NCI-H1417 (cell line): Measurements from ENCODE around the gene TRIO.

Source experiments
- DNase-seq, 3 experiments: peaks; one replicate each; lab custom pipeline; 2025; lab: John Stamatoyannopoulos, UW

Gene TRIO

DNA sequence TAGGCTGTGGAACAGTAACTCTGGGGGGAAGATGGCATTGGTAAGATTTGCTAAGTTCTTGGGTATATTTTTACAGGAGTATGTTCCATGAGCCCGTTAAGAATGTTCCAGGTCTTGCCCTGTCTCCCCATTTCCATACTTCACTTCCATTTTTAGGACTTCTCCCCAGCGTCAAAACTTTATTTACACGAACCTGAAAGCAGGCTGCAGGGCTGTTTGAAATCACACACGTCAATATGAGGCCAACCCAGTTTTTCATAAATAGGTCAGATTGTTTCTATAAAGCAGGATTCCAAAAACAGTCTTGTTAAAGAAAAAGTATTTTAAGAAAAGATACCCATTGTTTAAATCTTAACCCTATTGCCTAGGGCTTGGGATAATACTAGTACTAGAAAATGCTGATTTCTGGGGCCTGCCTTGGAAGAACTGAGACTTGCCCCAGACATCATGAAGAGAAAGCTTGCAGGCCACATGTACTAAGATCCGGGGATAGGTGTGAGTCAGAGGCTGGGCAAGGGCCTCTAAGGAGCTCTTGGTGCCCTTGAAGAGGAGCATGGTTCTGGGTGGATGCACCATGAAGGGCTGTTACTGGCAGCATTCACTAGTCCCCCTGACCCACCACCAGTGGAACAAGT is 24.2 kb downstream of the TRIO start:
- peak in 1 of 3 experiments; percentile 67 for DNase-seq

DNA sequence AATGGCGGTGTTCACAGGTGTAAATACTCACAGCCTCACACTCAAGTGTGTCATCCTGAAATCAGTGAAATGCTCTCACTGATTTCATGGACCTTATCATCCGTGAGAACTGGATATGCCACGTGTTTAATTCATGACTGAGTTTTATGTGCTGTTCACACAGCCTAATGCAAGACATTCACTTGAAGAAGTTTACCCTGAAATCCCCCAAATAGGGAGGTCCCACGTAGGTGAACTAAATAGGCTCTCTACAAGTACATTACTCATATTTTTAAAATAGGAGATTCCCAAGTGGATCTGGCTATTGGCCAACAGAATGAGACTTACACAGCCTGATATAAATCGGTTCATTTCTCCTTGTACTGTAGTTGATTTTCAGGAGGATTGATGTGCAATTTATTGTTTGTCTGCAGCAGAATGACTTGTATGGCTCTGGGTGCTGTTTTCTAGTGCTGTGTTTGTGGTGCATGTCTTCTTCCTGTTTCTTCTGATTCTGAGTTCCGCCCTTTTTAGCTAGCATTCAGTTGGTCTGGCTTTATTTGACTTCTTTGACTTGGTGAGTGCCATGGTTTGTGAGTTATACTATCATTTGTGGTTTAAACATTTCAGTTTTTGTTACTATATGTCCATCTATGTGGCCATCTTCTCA is 25.1 kb downstream of the TRIO start:
- DNase-seq, result peak in 1 of 3 experiments; percentile 90

DNA sequence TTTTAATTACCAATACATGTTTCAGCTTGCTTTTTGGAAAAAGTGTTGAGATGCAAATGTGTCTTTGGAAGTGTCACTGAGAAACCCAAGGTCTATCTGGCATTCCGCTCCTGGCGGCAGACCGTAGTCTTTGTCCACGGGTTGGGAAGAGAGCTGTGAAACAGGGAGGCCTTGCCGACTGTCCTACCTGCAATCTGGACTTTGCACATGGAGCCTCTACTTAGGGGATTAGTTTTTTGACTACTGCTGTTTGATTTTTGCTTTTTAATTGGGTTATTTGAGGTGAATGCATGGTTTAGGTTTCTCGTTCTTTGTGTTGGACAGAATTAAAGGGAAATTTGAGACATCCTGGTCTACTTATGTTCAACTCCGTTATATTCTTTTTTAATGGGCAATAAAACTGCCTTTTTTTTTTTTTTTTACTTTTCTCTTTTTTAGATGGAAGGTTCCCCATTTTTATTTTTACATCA is 25.7 kb downstream of the TRIO start:
- DNase-seq, result no peak

DNA sequence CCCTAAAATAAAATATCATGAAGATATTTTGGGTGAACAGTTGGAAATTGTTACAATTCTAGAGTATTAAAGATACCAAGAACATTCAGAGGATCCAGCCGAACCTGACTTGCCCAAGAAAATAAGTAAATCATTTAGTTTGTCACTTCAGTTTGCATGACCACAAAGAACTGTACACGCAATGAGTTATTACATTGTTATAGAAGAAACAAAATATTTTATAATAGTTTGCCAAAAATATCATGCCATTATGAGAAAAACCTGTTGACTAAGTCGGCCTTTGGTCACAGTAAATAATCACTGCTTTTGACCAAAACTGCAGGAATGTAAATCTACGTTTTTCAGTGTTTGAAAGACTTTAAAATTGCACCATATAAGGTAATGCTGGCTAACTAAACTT is 27.9 kb downstream of the TRIO start:
- no peak for DNase-seq

DNA sequence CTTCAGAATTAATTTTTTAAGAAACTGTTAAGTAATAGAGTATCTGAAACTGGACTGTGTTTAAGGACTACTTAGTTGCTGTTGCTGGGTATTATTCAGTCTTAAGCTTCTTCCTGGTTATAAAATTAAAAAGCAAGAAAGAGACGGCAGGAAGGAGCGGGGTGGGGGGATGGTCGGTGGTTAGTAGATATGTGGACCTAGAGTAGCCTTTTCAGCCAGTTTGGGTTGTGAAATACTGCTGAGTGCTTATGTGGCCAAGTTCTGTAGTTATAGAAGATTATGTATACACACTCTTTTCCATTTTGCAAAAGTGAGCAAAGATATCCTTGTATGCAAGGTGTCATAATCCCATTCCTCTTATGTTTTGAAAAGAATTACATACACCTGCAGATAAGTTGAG is 28.5 kb downstream of the TRIO start:
- no peak for DNase-seq

DNA sequence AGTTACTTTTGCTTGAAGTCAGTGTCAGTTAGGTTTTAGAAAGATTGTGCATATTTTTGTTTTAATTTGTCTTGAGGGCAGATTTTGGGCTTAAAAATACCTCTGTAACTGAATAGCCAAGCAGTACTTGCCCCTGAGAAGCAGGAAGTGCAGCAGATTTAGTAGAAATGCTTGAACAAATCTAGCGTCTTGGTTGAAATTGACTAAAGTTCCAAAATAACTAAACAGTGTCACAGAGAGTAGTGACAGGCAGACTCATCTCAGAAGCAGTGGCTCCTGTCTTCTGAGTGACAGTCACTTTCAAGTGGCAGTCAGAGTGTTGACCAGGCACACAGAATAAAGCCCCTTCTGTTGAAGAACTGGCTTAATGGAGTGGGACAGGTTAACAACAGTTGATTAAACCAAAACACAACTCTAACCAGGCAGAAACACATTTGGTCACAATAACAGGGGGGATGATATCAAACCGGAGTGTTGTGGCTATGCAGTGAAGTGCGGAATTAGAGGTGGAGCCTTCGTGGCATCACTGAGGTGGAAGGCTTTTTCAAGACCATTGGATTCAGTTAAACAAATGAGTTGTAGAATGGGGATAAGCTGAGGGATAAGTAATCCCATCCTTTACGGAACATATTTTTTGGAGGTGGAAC is 29.1 kb downstream of the TRIO start:
- no peak for DNase-seq

DNA sequence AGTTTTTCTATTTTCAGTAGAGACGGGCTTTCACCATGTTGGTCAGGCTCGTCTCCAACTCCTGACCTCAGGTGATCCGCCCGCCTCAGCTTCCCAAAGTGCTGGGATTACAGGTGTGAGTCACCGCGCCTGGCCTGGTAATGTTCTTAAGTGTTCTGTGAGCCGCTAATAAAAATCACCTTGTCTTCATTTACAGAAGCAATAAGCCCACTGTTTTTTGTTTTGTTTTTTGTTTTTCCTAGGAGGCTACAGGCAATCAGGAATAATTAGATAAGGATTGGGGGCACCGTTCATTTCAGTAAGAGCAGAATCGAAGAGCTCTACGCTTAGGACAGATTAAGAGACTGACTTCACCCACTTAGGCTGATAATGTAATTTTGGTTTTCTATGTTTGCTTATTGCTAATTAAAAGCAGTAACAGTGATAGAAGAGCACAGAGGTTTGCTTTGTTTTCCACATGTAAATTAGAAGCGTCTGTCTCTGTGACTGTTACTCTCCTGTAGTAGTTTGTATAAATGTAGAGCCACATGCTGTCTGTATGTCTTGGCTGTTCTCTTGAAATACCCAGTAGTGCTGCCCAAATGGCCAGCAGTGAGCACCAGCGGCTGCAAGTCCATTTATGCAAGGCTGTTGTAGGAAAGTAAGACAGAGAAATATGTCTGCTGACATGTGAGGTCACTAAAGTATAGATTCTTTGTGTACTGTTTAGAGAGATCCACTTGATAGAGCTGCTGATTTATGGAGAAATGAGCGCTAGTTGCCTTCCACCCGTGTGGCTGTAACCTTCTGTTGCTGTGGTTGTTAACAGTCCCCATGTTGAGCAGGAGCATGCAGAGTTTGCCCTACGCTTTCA is 30.5 kb downstream of the TRIO start:
- DNase-seq, result peak in 1 of 3 experiments; percentile 48

DNA sequence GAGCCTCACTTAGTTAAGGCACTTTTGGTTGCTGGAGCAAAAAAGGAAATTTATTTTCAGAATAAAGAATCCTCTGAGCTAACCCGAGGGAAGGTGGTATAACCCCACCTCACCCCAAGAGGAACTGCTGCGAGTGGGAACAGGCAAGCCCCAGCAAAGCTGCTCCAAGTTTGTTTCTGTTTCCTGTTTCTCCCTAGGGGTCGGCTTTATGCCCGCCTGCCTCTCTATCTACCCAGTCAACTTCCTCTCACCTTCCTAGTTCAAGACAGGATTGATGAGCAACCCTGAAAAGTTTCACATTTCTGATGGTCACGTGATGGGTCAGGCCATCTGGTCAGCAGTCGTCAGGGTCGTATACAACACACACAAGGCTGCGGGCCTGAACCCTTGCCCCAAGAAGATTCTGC is 31.1 kb downstream of the TRIO start:
- no peak for DNase-seq

DNA sequence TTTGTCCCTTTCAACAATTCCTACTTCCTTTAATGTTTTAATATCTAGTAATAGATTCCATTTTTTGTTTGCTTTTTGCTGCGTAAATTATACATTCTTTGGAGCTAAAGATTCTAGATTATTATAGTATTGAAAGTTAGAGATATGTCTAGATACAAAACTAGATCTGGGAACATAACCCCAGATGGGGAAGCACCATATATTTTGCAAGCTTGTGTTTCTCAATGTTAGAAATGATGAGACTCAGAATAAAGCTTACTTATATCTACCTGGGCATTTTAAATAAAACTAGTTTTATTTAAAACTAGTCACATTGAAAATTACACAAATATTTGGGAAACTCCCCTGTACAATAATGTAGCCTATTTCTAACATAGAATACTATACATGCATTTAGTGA is 32.2 kb downstream of the TRIO start:
- DNase-seq, result no peak

DNA sequence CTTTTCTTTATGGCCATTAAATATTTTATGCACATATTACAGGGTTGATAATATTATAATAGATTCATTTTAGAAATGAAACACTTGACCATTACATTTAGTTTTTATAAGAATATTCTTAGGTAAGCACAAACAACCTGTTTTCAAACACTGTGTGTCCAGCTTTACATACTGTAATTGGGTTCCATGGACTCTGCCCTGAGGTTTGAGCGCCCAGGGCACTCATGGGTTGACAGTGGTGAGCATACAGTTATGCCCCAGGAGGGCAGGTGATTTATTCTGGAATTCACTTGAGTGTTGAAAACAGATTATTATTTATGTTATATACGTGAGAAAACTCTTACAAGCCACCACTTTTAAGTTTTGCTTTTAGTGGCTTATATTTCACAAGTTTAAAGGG is 33.7 kb downstream of the TRIO start:
- no peak for DNase-seq

DNA sequence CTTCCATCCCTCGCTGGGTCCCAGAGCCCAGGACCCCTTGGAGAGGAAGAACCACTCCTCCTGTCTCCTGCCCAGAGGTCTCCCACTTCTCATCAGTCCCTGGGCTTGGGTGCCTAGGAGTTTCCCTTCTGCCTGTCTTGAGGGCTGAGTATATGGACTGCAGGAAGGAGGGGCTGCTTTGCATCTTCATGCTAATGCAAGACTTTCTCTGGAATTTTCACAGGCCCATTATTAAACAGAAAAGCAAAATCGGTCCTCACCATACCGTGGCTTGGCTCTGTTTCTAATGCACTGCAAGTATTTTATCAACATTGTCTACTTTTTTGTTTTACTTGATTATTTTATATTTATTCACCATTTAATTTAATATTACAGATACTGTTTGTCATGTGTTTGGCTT is 34.5 kb downstream of the TRIO start:
- DNase-seq, result no peak

DNA sequence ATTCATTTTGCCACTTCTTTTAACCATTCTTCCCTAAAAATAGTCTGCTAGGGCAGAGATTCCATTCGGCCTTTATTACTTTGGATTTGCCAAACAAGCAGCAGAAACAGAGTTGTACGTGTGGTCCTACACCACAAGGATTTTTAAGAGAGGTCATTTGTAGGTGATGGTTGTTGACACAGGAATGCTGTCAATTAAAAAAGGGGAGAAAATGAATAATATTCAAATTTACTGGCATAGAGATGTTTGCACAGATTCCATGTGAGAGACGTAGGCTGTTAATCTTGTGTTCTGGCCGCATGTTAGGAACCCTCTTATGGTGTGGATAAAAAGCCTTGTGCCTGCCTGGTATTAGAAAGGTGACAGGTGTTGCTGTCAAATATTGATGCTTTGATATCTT is 34.9 kb downstream of the TRIO start:
- DNase-seq, result no peak

DNA sequence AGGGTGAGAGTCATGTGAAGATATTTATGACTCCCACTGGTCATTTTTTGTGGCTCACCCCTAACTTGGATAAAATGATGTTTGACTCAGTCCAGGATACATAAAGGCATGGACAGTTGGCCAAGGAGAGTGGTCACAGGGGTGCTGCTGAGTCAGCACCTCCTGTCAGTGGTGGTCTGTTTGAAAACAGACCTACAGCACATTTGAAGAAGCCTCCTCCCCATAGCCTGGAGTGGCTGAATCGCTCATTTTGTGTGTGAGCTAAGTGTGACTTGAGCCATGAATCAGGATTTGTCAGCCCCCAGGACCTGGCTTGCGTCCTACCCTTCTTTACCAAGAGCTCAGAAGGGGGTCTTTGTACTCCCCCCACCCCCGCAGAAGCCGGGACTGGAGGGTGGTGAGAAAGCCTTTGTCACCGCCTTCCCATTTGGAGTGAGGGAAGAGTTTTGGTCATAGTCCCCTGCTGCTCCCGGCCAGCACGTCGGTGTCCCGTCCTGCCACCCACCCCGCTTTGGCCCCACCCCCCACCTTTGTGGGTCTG is 35.6 kb downstream of the TRIO start:
- no peak for DNase-seq

DNA sequence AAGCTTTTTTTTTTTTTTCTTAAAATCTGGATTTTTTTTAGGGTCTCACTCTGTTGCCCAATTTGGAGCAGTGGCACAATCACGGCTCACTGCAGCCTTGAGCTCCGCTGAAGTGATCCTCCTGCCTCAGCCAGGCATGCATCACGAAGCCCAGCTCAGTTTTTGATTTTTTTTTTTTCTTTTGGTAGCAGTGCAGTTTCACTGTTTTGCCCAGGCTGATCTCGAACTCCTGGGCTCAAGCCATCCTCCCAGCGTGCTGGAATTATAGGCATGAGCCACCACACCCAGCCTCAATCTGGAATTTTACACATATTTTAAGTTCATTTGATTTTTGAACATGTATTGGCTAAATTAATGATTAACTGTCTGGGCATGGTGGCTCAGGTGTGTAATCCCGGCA is 36.3 kb downstream of the TRIO start:
- DNase-seq, result no peak

DNA sequence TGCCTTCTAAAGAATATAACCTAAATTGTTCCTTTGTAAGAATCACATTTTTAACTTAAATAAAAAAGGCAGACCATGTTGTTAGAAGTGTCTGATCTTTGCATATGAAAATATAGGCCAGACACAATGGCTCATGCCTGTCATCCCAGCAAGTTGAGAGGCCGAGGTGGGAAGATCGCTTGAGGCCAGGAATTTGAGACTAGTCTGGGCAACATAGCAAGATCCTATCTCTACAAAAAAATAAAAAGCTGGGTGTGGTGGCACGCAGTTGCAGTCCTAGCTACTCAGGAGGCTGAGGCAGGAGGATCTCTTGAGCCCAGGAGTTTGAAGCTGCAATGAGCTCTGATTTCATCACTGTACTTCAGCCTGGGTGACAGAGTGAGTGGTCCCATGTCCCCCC is 37.3 kb downstream of the TRIO start:
- DNase-seq, result no peak

DNA sequence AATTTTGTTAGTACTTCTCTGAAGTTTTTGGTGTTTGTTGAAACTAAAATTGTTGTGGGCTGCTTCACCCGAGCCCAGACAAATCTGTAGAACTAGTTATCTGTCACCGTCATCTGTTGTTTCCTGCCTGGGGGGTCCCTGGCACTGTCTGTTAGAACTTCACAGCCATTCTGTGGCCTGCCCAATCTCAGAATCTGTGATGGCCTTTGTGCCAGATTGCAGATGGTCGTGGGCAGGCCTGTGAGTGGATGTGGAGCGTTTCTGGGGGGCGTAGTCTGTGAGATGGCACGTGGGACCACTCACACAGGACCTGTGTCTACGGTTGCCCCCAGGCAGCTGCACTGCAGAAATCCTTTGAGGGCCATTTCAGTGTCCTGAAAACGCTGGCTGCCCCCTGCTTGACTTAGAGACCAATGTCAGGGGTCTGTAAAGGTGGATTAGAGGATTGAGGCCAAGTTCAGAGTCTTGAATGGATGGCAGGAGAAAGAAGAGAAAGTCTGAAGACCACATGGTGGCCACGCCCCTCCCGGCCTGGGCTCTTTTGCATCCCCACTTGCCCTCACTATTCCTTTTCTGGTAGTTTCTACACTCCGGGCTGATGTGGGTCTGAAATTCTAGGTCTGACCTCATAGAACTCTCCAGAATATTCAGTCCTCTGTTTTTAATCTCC is 38.3 kb downstream of the TRIO start:
- DNase-seq, result no peak

DNA sequence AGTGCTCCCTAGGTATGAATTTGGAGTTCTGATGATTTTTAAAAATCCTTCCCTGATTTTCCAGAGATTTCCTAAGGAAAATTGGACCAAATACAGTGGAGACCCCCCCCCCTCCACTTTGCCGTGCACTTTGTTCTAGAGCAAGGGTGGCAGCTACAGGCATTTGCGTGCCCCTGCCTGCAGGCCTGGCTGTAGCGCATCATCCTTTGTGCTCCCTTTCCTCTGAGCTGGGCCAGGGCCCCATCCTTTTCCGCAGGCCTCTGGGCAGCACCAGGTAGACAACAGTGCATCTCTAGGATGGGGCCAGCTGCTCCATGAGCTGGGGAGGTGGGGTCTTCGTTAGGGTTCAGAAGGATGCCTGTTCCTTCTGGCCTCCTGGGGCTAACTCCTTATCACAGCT is 39.6 kb downstream of the TRIO start:
- no peak for DNase-seq

DNA sequence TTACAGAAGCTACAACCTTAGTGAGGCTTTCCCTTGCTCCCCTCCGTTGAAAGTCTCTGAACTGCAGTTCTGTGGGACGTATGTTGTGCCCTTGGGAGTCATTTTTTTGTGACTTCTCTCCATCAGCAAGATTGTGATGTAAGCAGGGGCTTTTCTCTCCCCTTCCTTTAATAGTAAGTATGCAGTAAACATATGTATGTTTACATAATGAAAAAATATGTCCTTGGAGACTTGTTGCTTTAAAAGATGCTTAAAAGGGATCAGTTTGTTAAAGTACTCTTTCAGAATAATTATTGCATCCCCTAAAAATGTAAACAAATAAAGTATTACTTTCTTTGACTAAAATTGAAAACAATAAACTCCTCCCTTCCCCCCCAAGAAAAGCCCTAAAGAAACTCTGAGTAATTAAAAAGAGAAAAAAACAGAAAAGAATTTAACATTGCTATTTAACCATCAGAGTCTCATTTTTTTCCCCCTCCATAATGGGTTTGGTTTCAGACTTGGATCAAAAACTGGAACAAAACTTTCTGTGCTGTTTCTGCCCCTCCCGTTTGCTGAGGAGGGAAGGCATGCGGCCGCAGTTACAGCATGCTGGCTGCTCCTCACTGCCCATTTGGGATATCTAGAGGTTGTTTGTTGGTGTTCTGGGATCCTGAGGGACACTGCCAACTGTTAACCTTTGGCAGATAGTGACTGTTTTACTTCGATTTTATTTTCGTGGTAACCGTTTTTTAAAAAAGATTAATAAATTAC is 40.2 kb downstream of the TRIO start:
- DNase-seq, result no peak

DNA sequence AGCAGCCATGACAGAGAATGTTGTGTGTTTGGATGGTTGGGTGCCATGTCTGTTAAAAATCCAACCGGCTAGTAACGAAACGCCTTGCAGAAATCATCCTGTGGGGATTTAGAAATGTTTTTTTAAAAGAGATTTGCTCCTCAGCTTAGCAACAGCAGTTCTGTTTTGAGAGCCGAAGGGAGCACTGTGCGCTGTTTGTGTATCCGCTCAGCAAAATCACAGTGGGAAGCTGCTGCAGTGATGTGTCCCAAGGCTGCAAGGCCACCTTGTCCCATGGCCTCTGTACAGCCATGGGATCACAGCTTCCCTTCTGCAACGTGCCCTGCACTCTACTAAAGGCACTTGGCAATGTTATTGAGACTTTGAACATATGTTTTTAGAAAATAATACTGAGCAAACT is 40.9 kb downstream of the TRIO start:
- DNase-seq, result no peak

DNA sequence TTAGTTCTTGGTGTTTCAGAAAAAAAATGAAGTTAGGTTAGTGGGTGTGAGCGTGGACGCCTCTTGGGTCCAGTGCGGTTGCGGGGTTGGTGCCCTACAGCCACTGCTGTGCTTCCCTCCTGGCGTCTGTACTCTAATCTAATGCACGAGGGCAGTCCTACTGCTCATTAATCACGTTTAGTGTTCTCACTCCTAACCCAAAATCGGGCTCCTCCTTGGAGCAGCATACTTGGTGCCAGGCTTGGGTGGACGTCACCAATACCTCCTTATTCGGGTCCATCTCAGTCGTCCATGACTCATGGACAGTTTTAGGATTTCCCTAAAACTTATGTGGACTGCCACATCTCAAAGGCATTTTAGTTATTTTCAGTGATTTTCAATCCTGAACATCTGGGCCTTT is 41.6 kb downstream of the TRIO start:
- no peak for DNase-seq
